Vagina (tissue), 2 donors: ENCODE results near the gene MTHFSD. TPM values are rescaled to one million over a fixed set of nuclear protein-coding genes. Genes with fewer than 3 reads are reported as not detected.

Experiments used
- DNase-seq, 2 donors: peaks; one replicate each; pipeline ENCODE4 v3.0.0-alpha.2; 2017; ENCODE audit errors: extremely low spot score in 2 of 2
- H3K27ac ChIP-seq: fragments of 200-600 bp; sonication (generic); one replicate; pipeline ENCODE4 v1.5.1; 2019
- H3K27me3 ChIP-seq: fragments of 200-600 bp; sonication (generic); one replicate; pipeline ENCODE4 v1.5.1; 2019
- H3K36me3 ChIP-seq, 2 donors: fragments of 200-600 bp; sonication (generic); one replicate each; pipeline ENCODE4 v1.5.1; 2017 to 2019
- H3K4me1 ChIP-seq: fragments of 200-600 bp; sonication (generic); one replicate; pipeline ENCODE4 v1.5.1; 2019
- H3K4me3 ChIP-seq, 2 donors: fragments of 200-600 bp; sonication (generic); 1 replicate in 1 of 2; 2 replicates in 1 of 2; pipeline ENCODE4 v1.5.1; 2016 to 2019
- H3K9me3 ChIP-seq: fragments of 200-600 bp; sonication (generic); one replicate; pipeline ENCODE4 v1.5.1; 2019
- POLR2A ChIP-seq, 2 donors: fragments of 450-650 bp; IDR thresholded peaks; one replicate each; pipeline ENCODE4 v1.6.1; 2017; ENCODE audit warnings: antibody characterized with exemption in 2 of 2, mild to moderate bottlenecking in 2 of 2, moderate library complexity in 2 of 2
- POLR2AphosphoS5 ChIP-seq, 2 donors: sonication (generic); formaldehyde crosslinking; IDR thresholded peaks; one replicate each; pipeline ENCODE4 v1.9.0; 2017; ENCODE audit warnings: antibody characterized with exemption in 2 of 2, mild to moderate bottlenecking in 2 of 2, low read depth in 1 of 2; ENCODE audit not compliant: insufficient read depth in 1 of 2
- intact Hi-C: fragments of 100-400 bp; cut with DNase I; formaldehyde crosslinking; loops from one replicate; pipeline ENCODE4 v1.15.1; 2023
- total RNA-seq: library from RNA; depleted of rRNA; stranded (reverse); fragments of >200 nt; gene quantifications from one replicate; pipeline ENCODE4 v1.2.3, GENCODE V29; 2016
- TF ChIP-seq, protein P1 (sequence below), 3 experiments: fragments of 450-650 bp in 2 of 3; fragments of 200-600 bp in 1 of 3; sonication (generic) in 1 of 3; IDR thresholded peaks; one replicate each; pipeline ENCODE4 v1.5.1; 2017 to 2019; ENCODE audit warnings: antibody characterized with exemption in 3 of 3, mild to moderate bottlenecking in 2 of 3, moderate library complexity in 2 of 3

MTHFSD gene
- total RNA-seq, 1 donor from 2014 or later: 20.4 TPM

DNA sequence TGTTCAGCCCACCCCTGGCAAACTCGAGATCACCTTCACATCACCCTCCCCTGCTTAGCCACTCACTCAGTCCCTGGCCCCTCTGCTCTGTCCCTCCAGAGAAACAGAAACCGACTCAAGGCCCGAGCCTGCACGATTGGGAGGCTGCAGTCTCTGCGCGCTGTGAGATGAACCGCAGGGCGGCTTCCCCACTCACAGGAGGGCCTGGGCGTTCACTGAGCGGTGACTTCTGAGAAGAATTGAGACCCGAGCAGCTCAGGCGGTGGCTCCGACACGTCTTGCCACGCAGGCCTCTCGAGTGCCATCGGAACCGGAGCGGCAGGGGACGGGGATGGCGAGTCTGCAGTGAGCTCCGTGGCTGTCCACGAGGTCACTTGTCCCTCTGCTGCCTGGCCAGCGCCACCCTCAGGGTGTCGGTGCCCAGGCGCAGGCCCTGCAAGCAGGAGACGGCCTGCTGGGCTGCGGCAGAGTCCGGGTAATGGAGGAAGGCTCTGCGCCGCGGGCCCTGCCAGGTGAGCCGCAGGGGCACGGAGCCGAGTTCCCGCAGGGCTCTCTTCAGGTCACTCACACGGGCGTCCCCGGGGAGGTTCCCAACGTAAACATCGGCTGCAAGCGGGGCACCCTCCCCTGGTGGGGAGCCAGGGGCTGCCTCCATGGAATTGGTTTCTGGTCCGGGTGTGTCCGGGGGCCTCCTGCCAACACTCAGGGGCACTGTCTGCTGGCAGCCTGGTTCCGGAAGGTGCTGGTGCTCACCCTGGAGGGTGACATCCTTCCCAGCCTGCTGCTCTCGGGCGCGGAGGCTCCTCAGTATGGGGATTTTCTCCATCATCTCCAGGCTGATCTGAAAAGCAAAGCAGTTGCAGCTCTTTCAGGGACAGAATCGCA lies 23.2 kb downstream of the MTHFSD start:
- H3K4me3 ChIP-seq: no peak overlapping the region
- TF ChIP-seq POLR2A (IDR thresholded peaks at IDR 0.05) (no peak), POLR2AphosphoS5 (IDR thresholded peaks at IDR 0.05; ENCODE audit: insufficient read depth in 1 of 2, low read depth in 1 of 2) (no peak)
- TF ChIP-seq, protein P1, sequence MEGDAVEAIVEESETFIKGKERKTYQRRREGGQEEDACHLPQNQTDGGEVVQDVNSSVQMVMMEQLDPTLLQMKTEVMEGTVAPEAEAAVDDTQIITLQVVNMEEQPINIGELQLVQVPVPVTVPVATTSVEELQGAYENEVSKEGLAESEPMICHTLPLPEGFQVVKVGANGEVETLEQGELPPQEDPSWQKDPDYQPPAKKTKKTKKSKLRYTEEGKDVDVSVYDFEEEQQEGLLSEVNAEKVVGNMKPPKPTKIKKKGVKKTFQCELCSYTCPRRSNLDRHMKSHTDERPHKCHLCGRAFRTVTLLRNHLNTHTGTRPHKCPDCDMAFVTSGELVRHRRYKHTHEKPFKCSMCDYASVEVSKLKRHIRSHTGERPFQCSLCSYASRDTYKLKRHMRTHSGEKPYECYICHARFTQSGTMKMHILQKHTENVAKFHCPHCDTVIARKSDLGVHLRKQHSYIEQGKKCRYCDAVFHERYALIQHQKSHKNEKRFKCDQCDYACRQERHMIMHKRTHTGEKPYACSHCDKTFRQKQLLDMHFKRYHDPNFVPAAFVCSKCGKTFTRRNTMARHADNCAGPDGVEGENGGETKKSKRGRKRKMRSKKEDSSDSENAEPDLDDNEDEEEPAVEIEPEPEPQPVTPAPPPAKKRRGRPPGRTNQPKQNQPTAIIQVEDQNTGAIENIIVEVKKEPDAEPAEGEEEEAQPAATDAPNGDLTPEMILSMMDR (IDR thresholded peaks at IDR 0.05): no peak
- intact Hi-C loops: no loop called here
- no peaks in the 10 kb centered on the region for H3K27me3 ChIP-seq
- H3K27ac ChIP-seq: peak overlapping the region; percentile 56
- peaks cover 0 to 6% of the 10 kb centered on the region in 2 donors for H3K36me3 ChIP-seq
- no peaks in the 10 kb centered on the region for H3K4me1 ChIP-seq
- DNase-seq: no peak
- H3K9me3 ChIP-seq: no peaks in the 10 kb centered on the region

DNA sequence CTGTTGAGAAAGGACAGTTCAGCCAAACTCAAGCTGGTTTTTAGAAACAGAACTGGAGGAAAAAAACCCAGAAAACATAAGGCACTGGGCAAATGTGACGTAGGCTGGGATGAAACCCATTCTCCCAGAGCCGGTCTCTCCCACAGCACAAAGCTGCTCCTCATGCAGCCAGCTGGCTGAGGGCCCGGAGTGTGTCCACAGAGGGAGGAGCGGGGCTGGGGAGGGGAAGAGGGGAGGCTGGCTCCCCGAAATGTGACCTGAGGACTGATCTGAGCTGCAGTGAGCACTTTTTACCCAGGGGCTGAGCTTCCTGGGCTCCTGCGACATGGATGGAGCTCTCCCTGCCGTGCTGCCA lies 23.9 kb downstream of the MTHFSD start:
- no peak for TF ChIP-seq POLR2A (IDR thresholded peaks at IDR 0.05)
- TF ChIP-seq, protein P1 (IDR thresholded peaks at IDR 0.05): no peak
- peak; percentile 18 to 44 for TF ChIP-seq POLR2AphosphoS5 (IDR thresholded peaks at IDR 0.05; ENCODE audit: insufficient read depth in 1 of 2, low read depth in 1 of 2)
- no peaks in the 10 kb centered on the region for H3K27me3 ChIP-seq
- intact Hi-C loops: no loop called here
- H3K9me3 ChIP-seq: no peaks in the 10 kb centered on the region
- peak overlapping the region; percentile 56 for H3K27ac ChIP-seq
- no peak overlapping the region for H3K4me3 ChIP-seq
- no peak for DNase-seq
- H3K4me1 ChIP-seq: no peaks in the 10 kb centered on the region
- H3K36me3 ChIP-seq: peaks cover 0 to 6% of the 10 kb centered on the region in 2 donors

DNA sequence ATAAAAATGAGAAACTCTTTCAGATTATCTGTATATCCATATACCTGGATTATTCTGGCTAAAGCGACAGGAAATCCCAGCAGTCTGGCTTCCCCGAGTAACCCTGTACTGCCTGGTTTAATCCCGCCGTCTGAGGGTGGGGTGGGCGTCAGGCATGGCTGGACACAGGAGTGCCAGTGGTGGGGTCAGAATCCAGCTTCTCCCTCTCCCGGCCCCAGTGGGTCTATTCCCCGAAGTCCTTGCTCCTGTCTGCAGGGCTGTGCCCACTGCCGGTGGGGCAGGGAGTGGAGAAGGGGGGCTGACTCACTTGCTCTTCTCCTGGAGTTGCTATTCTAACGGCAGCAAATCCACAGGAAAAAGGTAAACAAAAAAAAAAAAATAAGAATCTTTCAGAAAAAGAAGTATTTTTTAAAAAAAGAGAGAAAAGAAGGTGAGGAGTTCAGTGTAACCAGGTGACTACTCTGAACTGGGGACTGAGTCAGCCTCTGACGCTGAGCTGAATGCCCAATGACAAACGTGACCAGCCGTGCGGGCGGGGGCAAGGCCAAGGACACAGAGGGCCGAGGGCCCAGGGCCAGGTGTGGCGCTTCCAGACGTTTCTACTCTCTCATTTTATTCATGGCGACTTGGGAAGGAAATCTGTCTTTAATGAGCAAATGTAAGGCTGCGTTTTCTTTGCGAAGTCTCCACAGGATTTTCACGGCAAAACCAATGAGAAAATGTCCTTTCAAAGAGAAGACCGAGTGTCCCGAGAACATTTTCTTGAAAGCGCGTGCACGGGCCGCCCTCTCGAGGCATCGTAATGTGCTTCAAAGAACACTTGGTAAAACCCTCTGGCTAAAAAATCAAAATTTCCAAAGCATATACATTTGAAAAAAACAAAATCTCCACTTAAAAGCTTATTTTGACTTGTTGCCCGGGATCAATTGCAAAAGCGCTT lies 24.5 kb downstream of the MTHFSD start:
- Histone ChIP-seq H3K4me1 (no peaks in the 10 kb centered on the region), H3K27ac (peak overlapping the region; percentile 4), H3K27me3 (no peaks in the 10 kb centered on the region), H3K36me3 (peaks cover 0 to 6% of the 10 kb centered on the region in 2 donors), H3K9me3 (no peaks in the 10 kb centered on the region), H3K4me3 (no peak overlapping the region)
- DNase-seq: no peak
- TF ChIP-seq POLR2A (IDR thresholded peaks at IDR 0.05): no peak
- no peak for TF ChIP-seq POLR2AphosphoS5 (IDR thresholded peaks at IDR 0.05; ENCODE audit: insufficient read depth in 1 of 2, low read depth in 1 of 2)
- TF ChIP-seq, protein P1 (IDR thresholded peaks at IDR 0.05): no peak
- intact Hi-C loops: no loop called here

DNA sequence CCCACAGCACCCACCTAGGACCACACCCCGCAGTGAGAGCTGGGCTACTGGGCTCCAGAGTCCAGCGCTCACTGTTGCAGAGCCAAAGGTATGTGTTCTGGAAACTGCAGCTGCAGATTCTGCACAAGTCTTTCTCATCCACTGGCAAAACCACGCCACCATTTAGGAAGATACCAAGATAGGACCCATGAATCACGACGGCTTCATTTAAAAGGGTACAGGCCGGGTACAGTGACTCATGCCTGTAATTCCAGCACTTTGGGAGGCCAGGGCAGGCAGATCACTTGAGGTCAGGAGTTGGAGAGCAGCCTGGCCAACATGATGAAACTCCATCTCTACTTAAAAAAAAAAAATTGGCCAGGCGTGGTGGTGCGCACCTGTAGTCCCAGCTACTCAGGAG lies 25.9 kb downstream of the MTHFSD start:
- Histone ChIP-seq H3K9me3 (no peaks in the 10 kb centered on the region), H3K4me3 (no peak overlapping the region), H3K27me3 (no peaks in the 10 kb centered on the region), H3K4me1 (no peaks in the 10 kb centered on the region), H3K36me3 (peaks cover 0 to 6% of the 10 kb centered on the region in 2 donors), H3K27ac (no peak overlapping the region)
- TF ChIP-seq, protein P1 (IDR thresholded peaks at IDR 0.05): no peak
- TF ChIP-seq POLR2AphosphoS5 (IDR thresholded peaks at IDR 0.05; ENCODE audit: insufficient read depth in 1 of 2, low read depth in 1 of 2): no peak
- TF ChIP-seq POLR2A (IDR thresholded peaks at IDR 0.05): no peak
- intact Hi-C loops: loop anchor here (10.0 kb wide), 2 partner anchors 254 to 704 kb away; no protein-coding TSS in a partner anchor
- no peak for DNase-seq
